Measurements from ENCODE around the gene GNG4.

- TF ChIP-seq TCF4 (CRISPR knock-in tag; IDR thresholded peaks at IDR 0.05; ENCODE audit: borderline replicate concordance) (no peak), ARNTL (CRISPR knock-in tag; IDR thresholded peaks at IDR 0.05; ENCODE audit: borderline replicate concordance, low read depth) (no peak), GLIS3 (CRISPR knock-in tag; IDR thresholded peaks at IDR 0.05) (no peak), PATZ1 (CRISPR knock-in tag; IDR thresholded peaks at IDR 0.05; ENCODE audit: borderline replicate concordance) (no peak), ZFP3 (CRISPR knock-in tag; IDR thresholded peaks at IDR 0.05) (no peak), ZNF70 (CRISPR knock-in tag; IDR thresholded peaks at IDR 0.05) (no peak)
Measured at GRCh38 chr1:235527196-235527814, 122.3 kb downstream of the GNG4 start.
